Stimulated activated CD8-positive, alpha-beta memory T cell treated with anti-CD3 and anti-CD28 coated beads, Interleukin-7, amount 100 ng/mL, for 4 hours (primary cell): ENCODE measurements around the gene HECTD4.
"Not testable (repeated sequence)": the region's sequence is repeated elsewhere in the genome, so short reads cannot be mapped to it uniquely, and the experiment has no call there.

Source experiments
- DNase-seq, 2 donors: peaks; one replicate each; pipeline ENCODE4 v3.0.0-alpha.2; 2020; ENCODE audit warnings: low read depth in 2 of 2

HECTD4 gene, protein sequence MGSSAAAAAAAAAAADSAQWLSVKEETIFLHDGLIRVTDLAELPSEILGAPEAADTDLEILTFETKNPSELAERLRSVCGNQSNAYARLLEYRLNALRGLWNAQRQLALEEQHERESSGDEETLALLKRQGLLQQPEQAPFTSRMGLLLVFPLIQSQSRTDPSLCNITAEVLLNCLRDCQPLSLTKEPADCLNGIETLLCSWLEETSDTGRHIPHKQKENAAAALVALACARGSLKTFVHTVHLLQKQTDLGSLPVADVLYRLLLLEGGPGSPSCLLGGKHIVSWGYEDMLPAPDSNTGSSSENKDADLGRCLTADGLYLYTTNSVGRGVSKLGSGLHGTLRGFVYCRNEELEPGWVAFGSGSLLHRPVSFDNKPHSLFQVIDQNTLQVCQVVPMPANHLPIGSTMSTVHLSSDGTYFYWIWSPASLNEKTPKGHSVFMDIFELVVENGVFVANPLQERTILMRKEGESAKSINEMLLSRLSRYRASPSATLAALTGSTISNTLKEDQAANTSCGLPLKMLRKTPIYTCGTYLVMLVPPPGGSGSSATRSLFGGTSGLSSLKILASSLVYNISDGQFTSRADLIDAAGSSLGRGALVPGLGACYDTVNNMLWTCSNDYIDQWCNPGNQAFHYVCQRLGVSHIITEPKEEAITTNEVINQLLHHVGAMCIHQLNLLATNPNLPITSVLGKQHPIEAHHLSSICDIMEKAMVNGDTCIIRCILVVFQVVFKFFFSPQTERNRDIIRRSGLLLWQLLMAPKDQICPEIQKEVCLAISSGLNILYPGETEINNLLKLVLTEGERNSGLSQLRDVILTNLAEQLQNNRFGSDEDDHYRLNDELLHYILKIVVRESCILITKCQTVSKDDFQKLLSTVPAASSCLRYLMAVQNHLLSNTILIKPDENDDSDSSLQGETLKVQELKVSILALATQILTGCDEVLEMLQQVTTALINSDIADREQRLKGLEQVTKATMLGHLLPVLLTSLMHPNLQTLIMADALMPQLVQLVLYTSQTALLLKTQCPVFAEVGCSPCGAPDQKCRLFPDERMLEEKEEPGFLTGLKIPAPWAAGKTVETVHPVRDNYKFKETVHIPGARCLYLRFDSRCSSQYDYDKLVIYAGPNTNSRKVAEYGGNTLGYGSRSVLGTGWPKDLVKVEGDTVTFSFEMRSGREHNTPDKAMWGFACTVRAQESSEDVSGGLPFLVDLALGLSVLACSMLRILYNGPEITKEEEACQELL (N-terminal part only)

DNA sequence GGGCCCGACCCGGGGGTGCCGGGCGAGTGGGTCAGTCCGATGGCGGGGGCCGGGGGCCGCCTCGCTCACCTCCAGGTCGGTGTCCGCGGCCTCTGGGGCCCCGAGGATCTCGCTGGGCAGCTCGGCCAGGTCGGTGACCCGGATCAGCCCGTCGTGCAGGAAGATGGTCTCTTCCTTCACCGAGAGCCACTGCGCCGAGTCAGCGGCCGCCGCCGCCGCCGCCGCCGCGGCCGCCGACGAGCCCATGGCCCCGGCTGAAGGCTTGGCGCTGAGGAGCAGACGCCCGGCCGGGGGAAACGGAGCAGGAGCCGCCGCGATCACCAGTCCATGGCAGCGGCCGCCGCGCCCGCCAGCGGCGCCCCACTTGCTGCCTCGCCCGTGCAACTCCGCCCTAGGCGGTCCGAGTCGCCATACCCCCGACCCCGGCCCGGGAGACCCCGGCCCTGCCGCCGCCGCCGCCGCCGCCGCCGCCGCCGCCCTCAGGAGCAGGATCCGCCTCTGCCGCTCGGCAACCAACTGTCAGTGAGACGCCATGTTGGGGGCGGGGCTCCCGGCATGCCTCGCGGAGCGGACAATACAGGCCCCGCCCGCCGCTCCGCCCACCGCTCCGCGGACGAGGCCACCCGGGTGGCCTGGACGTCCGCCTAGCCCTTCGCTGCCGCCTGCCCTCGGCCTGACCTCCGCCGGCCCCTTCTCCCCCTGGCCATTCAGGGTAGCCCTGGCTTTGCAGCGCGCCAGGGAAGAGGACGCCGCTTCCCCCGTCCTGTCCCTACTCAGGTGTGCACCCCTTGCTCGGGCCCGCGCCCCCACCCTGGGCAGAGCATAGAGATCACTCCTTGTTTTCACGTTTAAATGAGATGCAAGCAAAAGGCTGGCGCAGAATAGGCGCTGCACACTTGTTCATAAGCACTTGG is at the start of gene HECTD4:
Gene HECTD4 (minus strand): TSS at position 549 of the 914 bp plus-strand sequence. CDS start 303 bp downstream, at position 246.
- peak; percentile 80 to 91 for DNase-seq

DNA sequence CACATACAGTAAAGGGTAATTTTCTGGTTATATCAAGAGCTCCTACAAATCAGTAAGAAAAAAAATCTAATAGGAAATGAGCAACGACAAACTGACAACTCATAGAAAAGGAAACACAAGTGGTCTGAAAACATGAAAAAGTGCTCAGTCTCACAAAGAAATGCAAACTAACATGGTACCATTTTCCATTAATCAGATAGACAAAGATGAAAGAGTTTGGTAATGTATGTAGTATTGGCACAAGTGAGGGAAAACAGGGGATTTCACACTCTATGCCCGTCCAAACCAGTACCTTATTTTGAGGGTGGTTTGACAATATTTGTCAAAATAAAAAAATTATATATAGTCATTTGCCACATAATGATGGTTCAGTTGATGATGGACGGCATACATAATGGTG is 49.7 kb upstream of the HECTD4 start:
- no peak for DNase-seq

DNA sequence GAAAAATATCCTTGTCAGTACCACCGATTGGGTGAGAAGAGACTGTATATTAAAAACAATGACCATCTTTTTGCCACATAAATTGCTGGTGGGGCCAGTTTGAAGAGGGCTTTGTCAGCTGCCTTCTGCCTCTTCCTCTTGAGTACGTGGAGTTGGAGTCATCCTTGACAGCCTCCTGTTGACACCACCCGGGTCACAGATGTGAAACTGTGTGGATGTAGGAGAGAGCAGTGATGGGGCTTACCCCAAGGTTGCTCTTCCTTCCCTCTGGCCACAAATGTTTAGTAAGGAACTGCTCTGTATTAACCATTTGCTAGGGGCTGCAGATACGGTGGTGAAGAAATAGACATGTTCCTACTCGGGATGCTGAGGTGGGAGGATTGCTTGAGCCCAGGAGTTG is 48.7 kb upstream of the HECTD4 start:
- DNase-seq = no peak

DNA sequence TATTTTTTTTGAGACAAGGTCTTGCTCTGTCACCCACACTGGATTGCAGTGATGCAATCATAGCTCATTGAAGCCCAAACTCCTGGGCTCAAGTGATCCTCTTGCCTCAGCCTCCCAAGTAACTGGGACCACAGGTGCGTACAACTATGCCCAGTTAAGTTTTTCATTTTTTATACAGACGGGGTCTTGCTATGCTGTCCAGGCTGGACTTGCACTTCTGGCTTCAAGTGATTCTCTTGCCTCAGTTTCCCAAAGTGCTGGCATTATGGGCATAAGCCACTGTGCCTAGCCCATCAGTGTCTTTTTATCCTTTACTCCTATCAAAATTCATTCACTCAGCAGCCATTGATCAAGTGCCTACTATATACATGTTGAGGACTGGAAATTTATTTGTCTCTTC is 45.5 kb upstream of the HECTD4 start:
- DNase-seq = no peak

DNA sequence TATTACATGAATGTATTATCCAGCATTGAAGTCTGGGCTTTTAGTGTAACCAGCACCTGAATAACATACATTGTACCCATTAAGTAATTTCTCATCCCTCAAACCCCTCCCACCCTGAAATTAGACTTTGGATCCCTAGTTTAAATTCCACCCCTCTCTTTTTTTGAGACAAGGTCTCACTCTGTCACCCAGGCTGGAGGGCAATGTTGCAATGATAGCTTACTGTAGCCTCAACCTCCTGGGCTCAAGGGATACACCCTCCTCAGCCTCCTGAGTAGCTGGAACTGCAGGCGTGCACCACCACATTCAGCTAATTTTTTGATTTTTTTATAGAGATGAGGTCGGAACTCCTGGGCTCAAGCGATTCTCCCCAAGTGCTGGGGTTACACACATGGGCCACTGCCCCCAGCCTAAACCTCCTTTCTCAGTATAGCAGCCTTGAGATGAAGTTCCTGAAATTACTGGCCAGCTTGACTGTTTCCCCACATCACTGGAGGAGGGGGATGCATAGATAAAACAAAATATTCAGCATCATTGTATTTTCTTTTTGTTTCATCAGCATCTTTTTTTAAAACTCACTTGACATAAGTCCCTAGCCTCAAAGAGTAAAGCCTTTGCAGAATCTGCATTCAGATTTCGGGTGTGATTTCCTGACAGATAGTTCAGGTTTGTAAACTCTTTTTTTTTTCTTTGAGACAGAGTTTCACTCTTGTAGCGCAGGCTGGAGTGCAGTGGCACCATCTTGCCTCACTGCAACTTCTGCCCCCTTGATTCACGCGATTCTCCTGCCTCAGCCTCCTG is 43.6 kb upstream of the HECTD4 start:
- DNase-seq = no peak

DNA sequence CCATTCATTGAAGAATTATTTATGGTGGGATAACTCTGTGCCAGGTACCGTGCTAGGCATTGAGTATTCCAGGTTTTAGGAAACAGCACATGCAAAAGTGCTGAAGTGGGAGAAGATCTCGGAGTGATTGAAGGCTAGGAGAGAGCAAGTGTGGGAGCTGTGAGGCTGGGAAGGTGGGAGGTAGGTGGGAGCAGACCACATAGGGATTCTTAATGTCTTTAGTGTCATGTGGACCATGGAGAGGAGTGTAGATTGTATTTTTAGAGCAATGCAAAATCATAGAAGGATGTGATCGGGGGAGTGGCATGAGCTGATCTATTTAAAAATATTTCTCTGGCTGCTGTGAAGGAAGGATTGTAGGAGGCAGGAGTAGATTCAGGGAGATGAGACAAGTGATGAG is 41.9 kb upstream of the HECTD4 start:
- no peak for DNase-seq

DNA sequence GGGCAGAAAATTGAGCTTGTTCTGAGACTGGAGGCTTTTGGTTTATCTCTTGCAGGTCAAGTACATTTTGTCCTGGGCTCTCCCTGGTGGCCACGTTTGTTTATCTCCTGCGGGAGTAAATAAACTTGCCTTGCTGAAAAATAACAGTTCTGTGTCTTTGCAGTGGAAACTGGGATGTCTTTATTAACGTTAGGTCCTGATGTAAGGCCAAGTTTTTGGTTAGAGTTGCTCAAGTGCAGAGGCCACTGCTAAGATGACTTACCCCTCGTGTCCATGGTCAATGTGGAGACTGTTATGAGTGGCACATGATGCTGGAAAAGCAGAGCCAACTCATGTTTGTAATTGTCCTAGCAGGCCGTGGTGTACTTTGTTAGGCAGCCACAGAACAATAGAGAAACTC is 40.3 kb upstream of the HECTD4 start:
- no peak for DNase-seq

DNA sequence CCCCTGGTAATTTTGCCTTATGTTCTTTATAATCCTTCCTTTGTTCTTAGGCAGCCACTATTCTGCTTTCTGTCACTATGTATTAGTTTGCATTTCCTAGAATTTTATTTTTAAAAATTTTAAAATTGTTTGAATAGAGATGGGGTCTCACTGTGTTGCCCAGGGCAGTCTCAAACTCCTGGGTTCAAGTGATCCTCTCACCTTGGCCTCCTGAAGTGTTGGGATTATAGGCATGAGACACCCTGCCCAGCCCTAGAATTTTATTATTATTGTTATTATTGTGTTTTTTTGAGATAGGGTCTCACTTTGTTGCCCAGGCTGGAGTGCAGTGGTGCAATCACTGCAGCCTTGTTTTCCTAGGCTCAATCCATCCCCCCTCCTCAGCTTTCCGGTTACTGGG is 39.1 kb upstream of the HECTD4 start:
- DNase-seq = no peak

DNA sequence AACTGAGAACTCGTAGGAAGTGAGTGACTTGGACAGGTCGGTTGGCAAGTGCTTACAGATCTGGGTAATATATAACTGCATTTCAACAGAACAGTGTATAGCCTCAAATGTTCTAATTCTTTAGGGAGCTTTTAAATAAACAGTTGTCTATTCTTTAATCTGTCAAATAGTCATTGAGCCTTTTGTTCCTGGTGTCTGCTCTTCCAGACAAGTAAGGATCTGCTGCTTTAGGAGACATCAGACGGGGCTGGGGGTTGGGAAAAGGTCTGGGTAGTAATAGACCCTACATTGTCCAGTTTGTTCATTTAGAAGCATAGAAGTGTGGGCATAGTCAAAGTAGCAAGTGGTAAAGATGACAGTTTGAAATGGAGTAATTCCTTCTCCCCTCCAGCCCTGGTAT is 38.5 kb upstream of the HECTD4 start:
- no peak for DNase-seq

DNA sequence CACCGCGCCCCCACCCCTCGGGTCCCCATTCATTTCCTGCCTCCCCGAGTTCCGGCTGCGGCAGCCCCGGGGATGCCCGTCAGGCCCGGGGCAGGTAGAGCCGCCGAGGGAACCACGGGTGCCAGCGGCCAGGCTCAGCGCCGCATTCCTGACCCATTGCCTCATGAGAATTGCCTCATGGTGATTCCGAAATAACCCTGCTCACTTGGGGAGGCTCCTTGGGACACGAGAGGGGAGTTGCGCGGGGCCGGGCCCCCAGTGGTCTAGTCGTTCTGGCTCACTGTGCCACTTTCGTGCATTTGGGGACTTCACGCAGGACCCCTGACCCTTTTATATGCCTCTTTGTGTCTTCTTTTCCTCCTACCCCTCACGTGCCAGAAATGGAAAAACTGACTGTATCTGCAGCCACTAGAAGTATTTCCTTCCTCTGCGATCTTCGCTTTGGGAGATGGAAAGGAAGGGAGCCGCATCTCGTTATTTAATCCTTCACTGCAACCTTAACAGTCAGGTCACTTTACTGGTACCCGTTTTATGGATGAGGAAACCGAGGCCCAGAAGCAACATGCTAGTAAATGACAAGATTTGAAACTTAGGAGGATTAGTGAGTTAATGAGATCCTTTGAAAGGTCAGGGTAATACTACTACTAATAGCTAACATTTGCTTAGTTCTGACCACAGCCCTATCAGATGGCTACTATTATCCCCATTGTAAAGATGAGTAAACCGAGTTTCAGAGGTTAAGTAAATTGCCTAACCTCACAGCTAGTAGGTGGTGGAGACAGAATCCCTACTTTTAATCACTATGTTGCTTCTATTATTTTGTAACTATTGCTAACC is 37.3 kb upstream of the HECTD4 start:
- peak in 1 of 2 donors; percentile 12 for DNase-seq

DNA sequence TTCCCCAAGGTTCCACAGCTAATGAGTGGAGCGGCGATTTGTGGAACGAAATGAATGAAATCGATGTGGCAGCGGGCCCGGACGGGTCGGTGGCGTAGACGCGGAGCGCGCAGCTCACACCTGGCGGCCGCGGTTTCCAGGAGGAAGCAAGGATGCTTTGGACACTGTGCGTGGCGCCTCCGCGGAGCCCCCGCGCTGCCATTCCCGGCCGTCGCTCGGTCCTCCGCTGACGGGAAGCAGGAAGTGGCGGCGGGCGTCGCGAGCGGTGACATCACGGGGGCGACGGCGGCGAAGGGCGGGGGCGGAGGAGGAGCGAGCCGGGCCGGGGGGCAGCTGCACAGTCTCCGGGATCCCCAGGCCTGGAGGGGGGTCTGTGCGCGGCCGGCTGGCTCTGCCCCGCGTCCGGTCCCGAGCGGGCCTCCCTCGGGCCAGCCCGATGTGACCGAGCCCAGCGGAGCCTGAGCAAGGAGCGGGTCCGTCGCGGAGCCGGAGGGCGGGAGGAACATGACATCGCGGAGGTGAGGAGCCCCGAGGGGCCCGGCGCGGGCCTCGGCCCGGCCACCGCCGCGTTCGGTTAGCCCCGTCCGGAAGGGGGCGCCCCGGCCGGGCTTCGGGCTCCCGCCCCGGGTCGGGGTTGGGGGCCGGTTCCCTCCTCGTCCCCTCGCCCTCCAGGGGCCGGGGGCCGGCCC is 36.5 kb upstream of the HECTD4 start, which contains the start of gene PTPN11:
Gene PTPN11 (plus strand): TSS at position 340 of the 689 bp plus-strand sequence. CDS start 165 bp downstream, at position 505.
- peak; percentile 75 to 86 for DNase-seq

DNA sequence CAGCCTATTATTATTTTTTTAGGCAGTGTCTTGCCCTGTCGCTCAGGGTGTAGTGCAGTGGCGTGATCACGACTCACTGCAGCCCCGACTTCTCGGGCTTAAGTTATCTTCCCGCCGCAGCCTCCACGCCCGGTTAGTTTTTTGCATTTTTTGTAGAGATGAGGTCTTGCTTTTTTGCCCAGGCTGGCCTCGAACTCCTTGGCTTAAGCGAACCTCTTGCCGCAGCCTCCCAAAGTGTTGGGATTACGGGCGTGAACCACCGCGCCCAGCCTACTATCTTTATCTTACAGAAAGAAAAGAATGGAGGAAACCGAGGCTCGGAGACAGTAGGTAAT is 36.0 kb upstream of the HECTD4 start:
- DNase-seq = no peak

DNA sequence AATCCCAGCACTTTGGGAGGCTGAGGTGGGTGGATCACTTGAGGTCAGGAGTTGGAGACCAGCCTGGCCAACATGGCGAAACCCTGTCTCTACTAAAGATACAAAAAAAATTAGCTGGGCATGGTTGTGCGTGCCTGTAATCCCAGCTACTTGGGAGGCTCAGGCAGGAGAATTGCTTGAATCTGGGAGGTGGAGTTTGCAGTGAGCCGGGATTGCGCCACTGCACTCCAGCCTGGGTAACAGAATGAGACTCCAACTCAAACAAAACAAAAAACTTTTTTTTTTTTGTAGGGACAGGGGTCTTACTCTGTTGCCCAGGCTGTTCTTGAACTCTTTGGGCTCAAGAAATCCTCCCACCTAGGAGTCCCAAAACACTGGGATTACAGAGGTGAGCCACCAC is 33.2 kb upstream of the HECTD4 start:
- not testable (repeated sequence) for DNase-seq

DNA sequence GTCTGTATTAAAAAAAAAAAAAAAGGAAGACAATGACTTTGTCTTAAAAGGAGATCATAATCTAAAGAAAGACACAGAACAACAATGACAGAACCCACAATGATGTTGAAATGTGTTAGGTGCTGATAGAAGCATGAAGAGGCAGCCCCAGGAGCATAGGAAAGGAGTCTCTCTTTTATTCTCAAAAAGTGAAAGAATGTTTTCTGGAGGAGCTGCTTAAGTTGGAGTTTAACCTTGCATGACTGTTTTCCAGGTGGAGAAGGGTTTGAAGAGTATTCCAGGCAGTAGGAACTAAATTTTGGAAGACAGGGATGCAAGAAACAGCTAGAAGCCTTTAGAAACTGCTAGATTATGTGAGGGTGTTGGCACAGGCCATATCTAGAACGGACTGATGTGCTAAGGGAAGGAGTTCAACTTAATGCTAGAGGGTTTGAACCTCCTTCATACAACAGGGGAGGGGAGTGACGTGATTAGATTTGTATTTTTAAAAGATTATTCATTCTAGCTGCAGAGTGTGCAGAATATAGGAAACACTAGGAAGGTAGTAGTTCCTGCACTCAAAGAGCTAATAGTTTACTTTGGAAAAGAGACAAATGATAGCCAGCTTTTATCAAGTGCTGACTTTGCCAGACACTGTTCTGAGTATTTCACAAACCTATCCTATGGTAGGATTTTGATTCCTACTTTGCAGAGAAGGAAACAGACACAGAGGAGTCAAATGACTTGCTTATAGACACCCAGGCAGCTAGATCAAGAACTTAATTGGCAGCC is 31.8 kb upstream of the HECTD4 start:
- DNase-seq = no peak

DNA sequence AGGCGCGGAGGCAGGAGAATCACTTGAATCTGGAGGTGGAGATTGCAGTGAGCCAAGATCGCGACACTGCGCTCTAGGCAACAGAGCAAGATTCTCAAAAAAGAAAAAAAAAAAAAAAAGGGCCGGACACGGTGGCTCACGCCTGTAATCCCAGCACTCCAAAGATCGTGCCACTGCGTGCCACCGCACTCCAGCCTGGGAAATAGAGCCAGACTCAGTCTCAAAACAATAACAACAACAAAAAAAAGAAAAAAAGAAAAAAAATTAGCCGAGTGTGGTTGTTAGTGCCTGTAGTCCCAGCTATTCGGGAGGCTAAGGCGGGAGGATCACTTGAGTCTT is 27.6 kb upstream of the HECTD4 start:
- no peak for DNase-seq

DNA sequence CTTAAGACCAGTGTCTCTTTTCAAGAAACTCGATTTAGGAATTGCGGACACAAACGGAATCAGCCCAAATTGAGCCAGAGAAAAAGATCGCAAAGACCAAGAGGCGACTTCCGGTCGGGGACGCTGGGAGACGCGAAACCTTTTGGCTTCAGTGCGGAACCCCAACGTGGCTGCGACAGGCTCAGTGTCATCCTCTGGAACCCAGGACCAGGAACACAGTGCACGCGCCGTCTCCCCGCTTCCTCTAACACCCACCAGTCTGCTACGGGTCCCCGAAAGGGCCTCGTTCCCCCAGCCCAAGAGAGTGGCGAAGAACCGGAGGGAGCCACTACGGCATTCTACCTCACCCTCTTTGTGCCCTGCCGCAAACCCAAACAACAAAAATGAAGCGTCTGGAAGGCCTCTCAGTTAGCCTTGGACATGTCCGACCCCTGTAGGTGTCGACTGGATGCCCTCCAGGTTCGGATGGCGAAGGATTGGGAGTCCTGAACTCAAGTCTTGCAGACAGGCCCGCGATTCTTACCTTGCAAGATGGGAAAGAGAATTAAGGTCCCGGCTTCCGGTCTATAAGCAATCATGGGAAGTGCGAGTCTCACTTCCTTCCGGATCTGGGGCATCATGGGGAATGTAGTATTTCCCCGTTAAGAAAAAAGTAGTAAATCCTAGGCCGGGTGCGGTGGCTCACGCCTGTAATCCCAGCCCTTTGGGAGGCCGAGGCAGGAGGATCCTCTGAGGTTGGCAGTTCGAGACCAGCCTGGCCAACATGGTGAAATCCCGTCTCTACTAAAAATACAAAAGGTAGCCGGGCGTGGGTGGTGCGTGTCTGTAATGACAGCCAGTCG is 27.1 kb upstream of the HECTD4 start, which contains the start of gene RPL6:
Gene RPL6 (minus strand): TSS at position 542 of the 842 bp plus-strand sequence. CDS start 949 bp downstream, outside the sequence.
- peak; percentile 54 to 76 for DNase-seq

DNA sequence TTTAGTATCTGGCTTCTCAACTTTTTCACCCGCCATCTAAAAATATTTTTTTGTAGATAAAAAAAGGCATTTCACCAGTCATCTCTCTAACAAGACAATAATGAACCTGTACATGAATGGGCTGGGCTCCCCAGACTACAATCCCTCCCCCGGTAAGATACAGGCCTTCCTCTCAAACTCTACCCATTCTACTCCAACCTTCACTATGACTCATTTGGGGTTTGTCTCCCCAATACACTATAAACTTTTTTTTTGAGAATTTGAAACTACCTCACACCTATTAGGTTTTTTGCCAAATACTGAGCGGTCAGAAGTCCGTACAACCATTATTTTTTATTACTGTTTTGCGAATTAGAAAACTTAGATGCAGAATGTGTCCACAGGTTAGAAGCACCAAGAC is 26.4 kb upstream of the HECTD4 start:
- peak in 1 of 2 donors; percentile 8 for DNase-seq
